Muscle of leg (tissue), 11 donors: ENCODE results near the gene TIPRL. TPM values are rescaled to one million over a fixed set of nuclear protein-coding genes. Genes with fewer than 3 reads are reported as not detected.
A peak's percentile ranks its signal among the peaks of the same experiment; 100 is the strongest.

Source experiments
- DNase-seq: peaks from one replicate; pipeline ENCODE4 v3.0.0; 2013
- H3K27ac ChIP-seq: one replicate; pipeline ENCODE4 v1.5.1; 2013; ENCODE audit warnings: mild to moderate bottlenecking, low read length, control low read depth
- H3K27me3 ChIP-seq: one replicate; pipeline ENCODE4 v1.6.1; 2013; ENCODE audit warnings: low read length; ENCODE audit not compliant: control insufficient read depth, insufficient read depth
- H3K36me3 ChIP-seq: one replicate; pipeline ENCODE4 v1.6.1; 2013; ENCODE audit warnings: low read length; ENCODE audit not compliant: control insufficient read depth, insufficient read depth
- H3K4me1 ChIP-seq: one replicate; pipeline ENCODE4 v1.6.1; 2013; ENCODE audit warnings: low read length; ENCODE audit not compliant: control insufficient read depth, insufficient read depth
- H3K4me3 ChIP-seq: one replicate; pipeline ENCODE4 v1.5.1; 2013; ENCODE audit warnings: low read length, control low read depth
- H3K9me3 ChIP-seq: replicated peaks from 2 replicates; pipeline ENCODE4 v1.6.1; 2013; ENCODE audit warnings: low read depth, low read length; ENCODE audit not compliant: control insufficient read depth
- WGBS: methylation state at CpG from one replicate; pipeline ENCODE4 v1.1.5; 2013; ENCODE audit warnings: missing lambda C conversion rate; ENCODE audit not compliant: insufficient coverage; 5-methylcytosine and 5-hydroxymethylcytosine counted together
- polyA plus RNA-seq, 8 donors: library from polyadenylated mRNA; unstranded; fragments of 120-200 nt; gene quantifications; one replicate each; pipeline versions ENCODE4 v1.2.1 to v1.2.3, GENCODE V29; 2013; ENCODE audit warnings: inconsistent platforms in 1 of 8, low replicate concordance in 1 of 8; ENCODE audit not compliant: insufficient read length in 8 of 8, insufficient read depth in 1 of 8
- total RNA-seq: library from RNA; stranded (reverse); fragments of 120-200 nt; gene quantifications from one replicate; pipeline ENCODE4 v1.2.4, GENCODE V29; 2013

The TIPRL gene
- total and polyA plus RNA-seq, 9 donors: 26.2 to 36.1 (median 32.4) TPM

GRCh38 chr1:168223681-168224540, 45.1 kb downstream of the TIPRL start:
- no peak for DNase-seq
- Histone ChIP-seq H3K4me3 (no peak overlapping the region), H3K36me3 (no peaks in the 10 kb centered on the region), H3K4me1 (peaks cover 10% of the 10 kb centered on the region), H3K9me3 (peaks cover 8% of the 10 kb centered on the region), H3K27ac (no peak overlapping the region), H3K27me3 (peaks cover 2% of the 10 kb centered on the region)

GRCh38 chr1:168224991-168225390, 46.2 kb downstream of the TIPRL start:
- Histone ChIP-seq H3K36me3 (peaks cover 7% of the 10 kb centered on the region), H3K27ac (no peak overlapping the region), H3K4me3 (no peak overlapping the region), H3K4me1 (peaks cover 10% of the 10 kb centered on the region), H3K27me3 (peaks cover 2% of the 10 kb centered on the region), H3K9me3 (peaks cover 8% of the 10 kb centered on the region)
- DNase-seq: no peak
- no CpG with 5 or more reads among the region's 3 CpGs for WGBS

GRCh38 chr1:168225476-168226190, 46.9 kb downstream of the TIPRL start, which contains the start of gene SFT2D2:
TSS of gene SFT2D2 (plus strand) at chr1:168226004. CDS start at chr1:168226080, 76 bp downstream.
- H3K36me3 ChIP-seq: peaks cover 12% of the 10 kb centered on the region
- peaks cover 10% of the 10 kb centered on the region for H3K4me1 ChIP-seq
- peak within 1 kb of the TSS; percentile 95 for H3K27ac ChIP-seq
- WGBS: under 1% methylated on average over 57 of the region's 58 CpGs
- DNase-seq: peak; percentile 88
- H3K9me3 ChIP-seq: peaks cover 8% of the 10 kb centered on the region
- H3K27me3 ChIP-seq: peaks cover 2% of the 10 kb centered on the region
- H3K4me3 ChIP-seq: peak within 1 kb of the TSS; percentile 95

- WGBS: 49% methylated on average over 4 of the region's 7 CpGs
- DNase-seq: no peak
- peaks cover 25% of the 10 kb centered on the region for H3K36me3 ChIP-seq
- peaks cover 10% of the 10 kb centered on the region for H3K4me1 ChIP-seq
- H3K27me3 ChIP-seq: peaks cover 2% of the 10 kb centered on the region
- H3K4me3 ChIP-seq: no peak overlapping the region
- H3K27ac ChIP-seq: peak overlapping the region; percentile 47
- H3K9me3 ChIP-seq: peaks cover 8% of the 10 kb centered on the region
These were observed 48.9 kb downstream of the TIPRL start for GRCh38 chr1:168227620-168228019.

DNA sequence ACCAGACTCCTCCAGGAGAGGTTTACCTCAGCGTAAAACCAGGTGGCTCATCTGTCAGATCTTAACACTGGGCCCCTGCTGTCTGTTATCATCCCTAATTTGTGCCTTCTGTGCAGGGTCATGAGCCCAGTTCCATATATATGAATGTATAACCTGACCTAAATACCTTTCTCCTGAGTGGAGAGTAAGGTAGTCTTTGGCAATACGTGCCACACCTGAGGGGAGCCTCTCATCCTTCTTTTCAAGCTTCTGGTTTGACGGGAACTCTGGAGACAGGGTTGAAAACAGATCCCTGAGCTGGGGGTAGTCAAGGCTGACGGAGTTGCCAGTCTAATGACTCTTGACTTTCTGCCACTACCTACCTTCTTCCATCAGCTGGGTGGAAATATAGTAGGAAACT, 51.1 kb downstream of the TIPRL start:
- H3K27me3 ChIP-seq: no peaks in the 10 kb centered on the region
- H3K27ac ChIP-seq: no peak overlapping the region
- no CpG with 5 or more reads among the region's 4 CpGs for WGBS
- H3K36me3 ChIP-seq: peaks cover 40% of the 10 kb centered on the region
- H3K4me3 ChIP-seq: no peak overlapping the region
- H3K4me1 ChIP-seq: peaks cover 10% of the 10 kb centered on the region
- H3K9me3 ChIP-seq: no peaks in the 10 kb centered on the region
- DNase-seq: no peak

DNA sequence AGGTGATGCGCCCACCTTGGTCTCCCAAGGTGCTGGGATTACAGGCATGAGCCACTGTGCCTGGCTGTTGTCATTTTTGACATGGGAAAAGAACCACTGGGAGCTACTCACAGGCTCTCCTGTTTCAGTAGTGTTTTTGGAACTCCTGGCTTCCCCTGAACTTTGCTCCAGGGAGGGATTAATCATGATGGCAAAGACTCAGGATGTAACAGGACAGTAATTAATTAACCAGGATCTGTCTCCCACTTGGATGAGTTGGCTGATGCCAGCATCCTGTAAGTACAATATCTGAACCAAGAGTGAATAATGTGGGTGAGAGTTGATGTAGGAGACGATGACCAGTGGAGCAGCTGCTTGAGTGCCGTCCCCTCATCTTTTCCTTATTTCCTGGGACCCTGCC, 51.9 kb downstream of the TIPRL start:
- WGBS: 89% methylated on average over 1 of the region's 3 CpGs
- no peaks in the 10 kb centered on the region for H3K9me3 ChIP-seq
- H3K4me3 ChIP-seq: no peak overlapping the region
- peaks cover 10% of the 10 kb centered on the region for H3K4me1 ChIP-seq
- DNase-seq: no peak
- no peaks in the 10 kb centered on the region for H3K27me3 ChIP-seq
- H3K27ac ChIP-seq: no peak overlapping the region
- peaks cover 46% of the 10 kb centered on the region for H3K36me3 ChIP-seq

DNA sequence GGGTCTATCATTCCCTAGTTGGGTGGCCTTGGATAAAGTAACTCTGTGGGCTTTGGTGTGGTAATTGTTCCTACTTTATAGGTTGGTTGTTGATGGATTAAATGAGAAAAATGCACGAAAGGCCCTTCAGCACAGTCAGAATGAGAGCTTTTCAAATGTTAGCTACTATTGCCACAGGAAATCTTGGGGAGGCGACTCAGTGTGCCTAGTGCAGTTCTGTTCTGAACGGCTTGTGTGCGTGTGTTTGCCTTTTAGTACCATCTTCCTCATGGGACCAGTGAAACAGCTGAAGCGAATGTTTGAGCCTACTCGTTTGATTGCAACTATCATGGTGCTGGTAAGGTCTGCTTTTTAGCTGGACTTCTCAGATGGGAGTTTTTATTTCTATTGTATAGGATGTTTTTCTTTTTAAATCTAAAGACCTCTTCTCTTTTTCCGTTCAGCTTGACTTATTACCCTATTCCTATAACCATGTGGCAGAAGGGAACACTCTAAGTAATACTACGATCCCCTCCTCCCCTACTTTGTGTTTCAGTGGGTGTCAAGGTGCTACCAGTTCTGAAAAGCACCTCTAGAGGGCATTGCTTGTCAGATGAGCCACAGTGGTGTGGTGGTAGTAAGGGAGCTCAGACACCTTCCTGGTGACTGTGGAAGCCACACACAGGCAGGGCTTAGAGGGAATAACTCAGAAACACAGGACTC, 56.2 kb downstream of the TIPRL start:
- Histone ChIP-seq H3K4me3 (no peak overlapping the region), H3K27ac (no peak overlapping the region), H3K36me3 (peaks cover 55% of the 10 kb centered on the region), H3K4me1 (no peaks in the 10 kb centered on the region), H3K27me3 (no peaks in the 10 kb centered on the region), H3K9me3 (no peaks in the 10 kb centered on the region)
- 89% methylated on average over 3 of the region's 8 CpGs for WGBS
- DNase-seq: no peak

DNA sequence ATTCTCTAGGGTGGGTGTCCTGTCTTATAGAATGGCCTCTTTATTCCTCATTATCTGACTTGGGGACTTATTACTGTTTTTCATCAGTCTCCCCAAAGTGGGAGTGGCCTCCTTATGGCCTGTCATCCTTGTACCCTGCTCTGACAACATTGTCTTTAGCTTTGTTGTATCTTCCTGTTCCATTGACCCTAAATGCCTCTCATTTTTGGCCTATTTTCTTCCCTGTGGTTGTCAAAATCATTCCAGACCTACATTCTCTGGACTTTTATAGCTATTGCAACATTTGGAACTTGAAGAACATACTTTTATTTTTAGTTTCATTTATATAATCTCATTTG, 56.8 kb downstream of the TIPRL start:
- H3K36me3 ChIP-seq: peaks cover 56% of the 10 kb centered on the region
- no peak overlapping the region for H3K27ac ChIP-seq

GRCh38 chr1:168235937-168236336, 57.2 kb downstream of the TIPRL start:
- H3K4me1 ChIP-seq: no peaks in the 10 kb centered on the region
- H3K36me3 ChIP-seq: peaks cover 53% of the 10 kb centered on the region
- H3K9me3 ChIP-seq: no peaks in the 10 kb centered on the region
- no peaks in the 10 kb centered on the region for H3K27me3 ChIP-seq
- 90% methylated on average over 3 of the region's 3 CpGs for whole genome bisulfite sequencing
- H3K27ac ChIP-seq: no peak overlapping the region
- no peak overlapping the region for H3K4me3 ChIP-seq
- DNase-seq: no peak

More for the DNA sequence above, 56.8 kb downstream of the TIPRL start:
- no peaks in the 10 kb centered on the region for H3K4me1 ChIP-seq
- DNase-seq: no peak
- H3K4me3 ChIP-seq: no peak overlapping the region
- H3K9me3 ChIP-seq: no peaks in the 10 kb centered on the region
- H3K27me3 ChIP-seq: no peaks in the 10 kb centered on the region
